Pancreas (tissue), 10 donors: ENCODE measurements around the gene TRAF7. TPM values are rescaled to one million over a fixed set of nuclear protein-coding genes. Genes with fewer than 3 reads are reported as not detected.
A peak's percentile ranks its signal among the peaks of the same experiment; 100 is the strongest.
"Not testable (repeated sequence)": the region's sequence is repeated elsewhere in the genome, so short reads cannot be mapped to it uniquely, and the experiment has no call there.

Experiments used
- ATAC-seq, 4 donors: fragments of 200-7000 bp; cut with Tn5 transposase; one replicate each; pipeline versions ENCODE4 v1.8.0 to v1.9.1; 2020; ENCODE audit warnings: mild to moderate bottlenecking in 4 of 4, moderate library complexity in 4 of 4
- DNase-seq, 6 donors: peaks; one replicate each; pipeline ENCODE4 v3.0.0-alpha.2; 2020
- FAIRE-seq: peaks from 2 replicates; lab custom pipeline; 2012; peaks lifted over from hg19 to GRCh38; lab: Jason Lieb, UNC
- H3K27ac ChIP-seq, 4 donors: fragments of 200-600 bp; sonication (generic); 1 replicate in 3 of 4; 2 replicates in 1 of 4; pipeline versions ENCODE4 v1.5.0 to v1.8.0; 2020
- H3K27me3 ChIP-seq, 4 donors: fragments of 200-600 bp; one replicate each; pipeline ENCODE4 v1.8.0; 2021
- H3K36me3 ChIP-seq, 3 donors: fragments of 200-600 bp; sonication (generic) in 1 of 3; one replicate each; pipeline versions ENCODE4 v1.5.0 to v1.8.0; 2020 to 2021
- H3K4me1 ChIP-seq, 3 donors: fragments of 200-600 bp; one replicate each; pipeline ENCODE4 v1.8.0; 2021
- H3K4me3 ChIP-seq, 4 donors: fragments of 200-600 bp; sonication (generic) in 2 of 4; one replicate each; pipeline versions ENCODE4 v1.5.0 to v1.8.0; 2020 to 2021
- H3K9me3 ChIP-seq, 4 donors: fragments of 200-600 bp; one replicate each; pipeline ENCODE4 v1.8.0; 2021
- CTCF ChIP-seq, 4 donors: fragments of 200-600 bp; sonication (generic) in 3 of 4; IDR thresholded peaks; one replicate each; pipeline versions ENCODE4 v1.5.0 to v1.8.0; 2021; ENCODE audit warnings: antibody characterized with exemption in 4 of 4
- WGBS, 2 donors: extraction: QIAGEN DNeasy Blood & Tissue Kit; methylation state at CpG; one replicate each; pipeline ENCODE4 v1.1.7; 2013; 5-methylcytosine and 5-hydroxymethylcytosine counted together
- intact Hi-C, 3 donors: fragments of 100-400 bp; cut with DNase I; formaldehyde crosslinking; loops; one replicate each; pipeline versions ENCODE4 v1.11.1 to v1.14.2; 2022
- polyA plus RNA-seq, 2 donors: library from polyadenylated mRNA; stranded (reverse); fragments of 200-250 nt; gene quantifications; one replicate each; pipeline ENCODE4 v1.2.3, GENCODE V29; 2013
- total RNA-seq, 6 donors: library from RNA; stranded (reverse); fragmentation: NEBNext Ultra II Directional in 4 of 6; extraction: Animal tissue kit (Norgen Biotek cat#: 25700) in 4 of 6; gene quantifications; one replicate each; pipeline versions ENCODE4 v1.2.1 to v1.2.4, GENCODE V29; 2021 to 2023
- donor health status: healthy with polysubstance abuse.
- donor health status: DM: no; HTN: no; CAD: no; lungs with moderate emphysema.
- donor health status: DM: no; HTN: no; CAD: no.
- donor health status: control.
- donor health status: control.
- donor health status: Bipolar disorder and iron deficiency.
- donor health status: DM: yes; HTN: yes; CAD: no.
- donor health status: DM: no; HTN: no; CAD: no.
- donor health status: DM: no; HTN: no; CAD: no.
- donor health status: DM: yes; HTN: yes; CAD: no.

Gene TRAF7
- total and polyA plus RNA-seq, 8 donors, result 24.5 to 45.1 (median 34.5) TPM

- peaks cover 5 to 7% (median 7%) of the 10 kb centered on the region in 3 donors for H3K4me1 ChIP-seq
- H3K4me3 ChIP-seq, result no peak overlapping the region
- intact Hi-C loops, result loop anchor here in 1 of 3 donors (10.0 kb wide), 1 partner anchor 57 kb away; the partner anchor contains the start of gene ECI1
- H3K27me3 ChIP-seq, result no peaks in the 10 kb centered on the region
- ATAC-seq, result no peak
- WGBS, 2 donors, result 80 to 86% methylated on average over 6 of the region's 6 CpGs
- H3K9me3 ChIP-seq, result no peaks in the 10 kb centered on the region
- no peak overlapping the region for H3K27ac ChIP-seq
- no peaks in the 10 kb centered on the region for H3K36me3 ChIP-seq
- no peak for TF ChIP-seq CTCF (IDR thresholded peaks at IDR 0.05)
- no peak for DNase-seq
- no peak for FAIRE-seq
Observed at GRCh38 chr16:2197765-2198164, 42.2 kb downstream of the TRAF7 start.

- Histone ChIP-seq H3K27ac (no peak overlapping the region), H3K4me3 (no peak overlapping the region), H3K27me3 (no peaks in the 10 kb centered on the region), H3K36me3 (no peaks in the 10 kb centered on the region), H3K9me3 (no peaks in the 10 kb centered on the region), H3K4me1 (peaks cover 5 to 7% (median 7%) of the 10 kb centered on the region in 3 donors)
- FAIRE-seq (no peak), DNase-seq (no peak), ATAC-seq (no peak)
- TF ChIP-seq CTCF (IDR thresholded peaks at IDR 0.05), result no peak
- 69 to 74% methylated on average over 4 of the region's 4 CpGs for WGBS, 2 donors
- intact Hi-C loops, result loop anchor here in 1 of 3 donors (10.0 kb wide), 1 partner anchor 57 kb away; the partner anchor contains the start of gene ECI1
Observed at GRCh38 chr16:2198283-2198682, 42.7 kb downstream of the TRAF7 start.

GRCh38 chr16:2199095-2199494, 43.5 kb downstream of the TRAF7 start:
- no peak overlapping the region for H3K27ac ChIP-seq
- no peak overlapping the region for H3K4me3 ChIP-seq
- no peak for TF ChIP-seq CTCF (IDR thresholded peaks at IDR 0.05)
- DNase-seq (no peak), ATAC-seq (no peak), FAIRE-seq (no peak)
- no peaks in the 10 kb centered on the region for H3K36me3 ChIP-seq
- no peaks in the 10 kb centered on the region for H3K9me3 ChIP-seq
- WGBS, 2 donors, result 73 to 74% methylated on average over 5 of the region's 5 CpGs
- peaks cover 5 to 7% (median 7%) of the 10 kb centered on the region in 3 donors for H3K4me1 ChIP-seq
- H3K27me3 ChIP-seq, result no peaks in the 10 kb centered on the region
- intact Hi-C loops, result loop anchor here in 1 of 3 donors (10.0 kb wide), 1 partner anchor 56 kb away; the partner anchor contains the start of gene ECI1

- intact Hi-C loops, result loop anchor here in 1 of 3 donors (10.0 kb wide), 1 partner anchor 55 kb away; the partner anchor contains the start of gene ECI1
- Histone ChIP-seq H3K27ac (no peak overlapping the region), H3K9me3 (no peaks in the 10 kb centered on the region), H3K4me3 (no peak overlapping the region), H3K27me3 (no peaks in the 10 kb centered on the region), H3K4me1 (peaks cover 5 to 8% (median 7%) of the 10 kb centered on the region in 3 donors), H3K36me3 (no peaks in the 10 kb centered on the region)
- TF ChIP-seq CTCF (IDR thresholded peaks at IDR 0.05), result no peak
- FAIRE-seq (no peak), DNase-seq (peak in 1 of 6 donors; percentile 57), ATAC-seq (no peak)
- 72 to 75% methylated on average over 14 of the region's 14 CpGs for WGBS, 2 donors
Observed at GRCh38 chr16:2199621-2200139, 44.1 kb downstream of the TRAF7 start.

- H3K27me3 ChIP-seq, result no peaks in the 10 kb centered on the region
- 84 to 87% methylated on average over 6 of the region's 6 CpGs for WGBS, 2 donors
- H3K36me3 ChIP-seq, result no peaks in the 10 kb centered on the region
- TF ChIP-seq CTCF (IDR thresholded peaks at IDR 0.05), result no peak
- H3K9me3 ChIP-seq, result no peaks in the 10 kb centered on the region
- intact Hi-C loops, result no loop called here
- DNase-seq (no peak), ATAC-seq (no peak), FAIRE-seq (no peak)
- H3K4me3 ChIP-seq, result no peak overlapping the region
- H3K4me1 ChIP-seq, result peaks cover 5 to 9% (median 7%) of the 10 kb centered on the region in 3 donors
- H3K27ac ChIP-seq, result no peak overlapping the region
Observed at GRCh38 chr16:2200313-2200712, 44.7 kb downstream of the TRAF7 start.

- ATAC-seq, H3K4me3 ChIP-seq, H3K27ac ChIP-seq, DNase-seq, H3K9me3 ChIP-seq, H3K4me1 ChIP-seq, intact Hi-C loops, FAIRE-seq, H3K27me3 ChIP-seq: not testable (repeated sequence)
- WGBS, 2 donors, result 94 to 97% methylated on average over 8 of the region's 8 CpGs
- peaks cover 0 to 13% (median 0%) of the 10 kb centered on the region in 3 donors for H3K36me3 ChIP-seq
Observed at GRCh38 chr16:2203119-2203688, 47.6 kb downstream of the TRAF7 start.
